NB4 (cell line): ENCODE results near the gene PUSL1.

ENCODE experiments used
- CTCF ChIP-seq: IDR thresholded peaks from one replicate; pipeline ENCODE4 v1.5.1; 2012; ENCODE audit warnings: low read depth, low read length
- MYC ChIP-seq: IDR thresholded peaks from 2 replicates; pipeline ENCODE4 v1.6.1; 2011; ENCODE audit warnings: low read depth, low read length

DNA sequence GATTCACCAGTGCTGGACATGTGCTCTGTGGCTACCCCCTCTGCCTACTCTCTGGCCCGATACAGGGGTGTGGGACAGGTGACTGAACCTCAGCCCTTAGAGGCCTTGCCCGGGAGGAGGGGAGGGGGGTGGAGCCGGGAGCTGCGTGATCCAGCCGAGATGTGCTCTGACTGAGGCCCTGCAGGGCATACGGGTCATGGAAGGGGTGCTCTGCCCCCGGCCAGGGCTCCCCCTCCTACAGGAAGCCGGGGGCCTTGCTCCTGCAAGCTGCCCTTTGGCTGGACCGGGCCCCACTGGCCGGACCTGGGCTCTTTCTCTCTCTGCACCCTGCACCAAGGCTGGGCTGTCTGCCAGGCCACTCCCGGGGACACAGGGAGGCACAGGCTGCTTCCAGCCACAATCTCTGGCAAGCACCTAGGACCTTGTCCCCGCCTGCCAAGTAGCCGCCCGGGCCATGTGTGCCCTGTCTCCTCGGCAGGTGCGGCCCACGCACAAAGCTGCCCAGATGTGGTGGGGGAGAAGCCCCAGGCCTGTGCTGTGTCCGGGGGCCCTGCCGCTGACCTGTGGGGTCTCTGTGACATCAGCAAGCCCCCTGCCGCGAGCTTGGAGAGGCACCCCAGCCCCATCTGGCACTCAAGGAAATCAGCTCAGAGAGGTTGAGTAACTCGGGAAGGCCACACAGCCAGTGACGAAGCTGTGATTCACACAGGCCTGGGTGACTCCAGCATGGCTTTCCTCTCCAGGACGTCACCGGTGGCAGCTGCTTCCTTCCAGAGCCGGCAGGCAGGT, 26.7 kb upstream of the PUSL1 start:
- TF ChIP-seq MYC: no peak
- no peak for TF ChIP-seq CTCF
